Measurements from ENCODE around the gene ENOPH1. TPM values are rescaled to one million over a fixed set of nuclear protein-coding genes. Genes with fewer than 3 reads are reported as not detected.

The ENOPH1 gene
- total RNA-seq, 1 experiment from 2014 or later = 22.3 TPM

- ChIA-PET POLR2A (ENCODE audit: unreplicated experiment) (interaction anchor here (0.6 kb wide), 1 partner anchor 337 kb away, joined by 7 read pairs; no protein-coding TSS in a partner anchor), CTCF (interaction anchor here (0.6 to 1.1 kb wide), 10 partner anchors 11 to 1171 kb away, joined by 3 to 18 read pairs (median 6); partner anchors contain the start of gene SCD5)
- Histone ChIP-seq H3K36me3 (ENCODE audit: low read depth) (no peaks in the 10 kb centered on the region), H3K27ac (no peak overlapping the region), H3K9me2 (ENCODE audit: insufficient read depth) (no peaks in the 10 kb centered on the region), H4K20me1 (ENCODE audit: insufficient read depth) (no peaks in the 10 kb centered on the region), H3K4me2 (no peak overlapping the region), H3K9me3 (ENCODE audit: insufficient read depth, low read depth) (no peaks in the 10 kb centered on the region), H3F3A (ENCODE audit: insufficient read depth, low read depth) (peaks cover 14% of the 10 kb centered on the region; the same call in 1 of the 2 replicates), H3K27me3 (ENCODE audit: insufficient read depth, low read depth) (no peaks in the 10 kb centered on the region), H2AFZ (no peak overlapping the region), H3K4me3 (no peak overlapping the region), H3K4me1 (replicated peaks; ENCODE audit: insufficient read depth) (no peaks in the 10 kb centered on the region), H3K79me2 (ENCODE audit: low read depth) (no peaks in the 10 kb centered on the region)
- DNase-seq = peak; percentile 51 to 74
- peak; percentile 65 for TF ChIP-seq CTCF (conservative IDR thresholded peaks at IDR 0.05)
- no peak for TF ChIP-seq EZH2 (IDR thresholded peaks at IDR 0.05; ENCODE audit: low read depth)
- BruUV-seq (replicated peaks) = no TSS peak
- intact Hi-C loops (cut with micrococcal nuclease; ENCODE audit: unreplicated experiment) = loop anchor here (5.0 to 10.0 kb wide), 5 partner anchors 102 to 802 kb away; partner anchors contain the start of gene TMEM150C
These were observed 32.0 kb downstream of the ENOPH1 start for GRCh38 chr4:82462415-82462831.

- Histone ChIP-seq H3K4me3 (no peak overlapping the region), H3K36me3 (ENCODE audit: low read depth) (no peaks in the 10 kb centered on the region), H3K27ac (no peak overlapping the region), H3K4me2 (no peak overlapping the region), H3K79me2 (ENCODE audit: low read depth) (no peaks in the 10 kb centered on the region), H3K9me3 (ENCODE audit: insufficient read depth, low read depth) (no peaks in the 10 kb centered on the region), H2AFZ (no peak overlapping the region), H3K4me1 (replicated peaks; ENCODE audit: insufficient read depth) (no peaks in the 10 kb centered on the region), H3K27me3 (ENCODE audit: insufficient read depth, low read depth) (no peaks in the 10 kb centered on the region), H3K9me2 (ENCODE audit: insufficient read depth) (no peaks in the 10 kb centered on the region), H4K20me1 (ENCODE audit: insufficient read depth) (no peaks in the 10 kb centered on the region), H3F3A (ENCODE audit: insufficient read depth, low read depth) (peaks cover 14% of the 10 kb centered on the region; the same call in 1 of the 2 replicates)
- ChIA-PET CTCF (interaction anchor here (1.1 kb wide), 1 partner anchor 259 kb away, joined by 13 read pairs; no protein-coding TSS in a partner anchor), POLR2A (ENCODE audit: unreplicated experiment) (no interaction called here)
- no peak for DNase-seq
- TF ChIP-seq EZH2 (IDR thresholded peaks at IDR 0.05; ENCODE audit: low read depth) (no peak), CTCF (conservative IDR thresholded peaks at IDR 0.05) (no peak)
- no TSS peak for BruUV-seq (replicated peaks)
- intact Hi-C loops (cut with micrococcal nuclease; ENCODE audit: unreplicated experiment) = loop anchor here (5.0 to 10.0 kb wide), 5 partner anchors 102 to 802 kb away; partner anchors contain the start of gene TMEM150C
These were observed 32.8 kb downstream of the ENOPH1 start for GRCh38 chr4:82463221-82463620.

- TF ChIP-seq EZH2 (IDR thresholded peaks at IDR 0.05; ENCODE audit: low read depth) (no peak), CTCF (conservative IDR thresholded peaks at IDR 0.05) (no peak)
- CTCF ChIA-PET = no interaction called here
These were observed 37.1 kb downstream of the ENOPH1 start for GRCh38 chr4:82467471-82467870.

More at GRCh38 chr4:82467471-82467870, 37.1 kb downstream of the ENOPH1 start:
- POLR2A ChIA-PET (ENCODE audit: unreplicated experiment) = no interaction called here
- H3K79me2 ChIP-seq (ENCODE audit: low read depth) = no peaks in the 10 kb centered on the region
- no peak overlapping the region for H3K4me2 ChIP-seq
- DNase-seq = no peak
- H2AFZ ChIP-seq = no peak overlapping the region
- no peaks in the 10 kb centered on the region for H4K20me1 ChIP-seq (ENCODE audit: insufficient read depth)
- H3K27ac ChIP-seq = no peak overlapping the region
- H3K9me2 ChIP-seq (ENCODE audit: insufficient read depth) = no peaks in the 10 kb centered on the region
- H3K4me1 ChIP-seq (replicated peaks; ENCODE audit: insufficient read depth) = no peaks in the 10 kb centered on the region
- intact Hi-C loops (cut with micrococcal nuclease; ENCODE audit: unreplicated experiment) = loop anchor here (10.0 kb wide), 4 partner anchors 97 to 797 kb away; partner anchors contain the start of gene TMEM150C
- no TSS peak for BruUV-seq (replicated peaks)
- H3K9me3 ChIP-seq (ENCODE audit: insufficient read depth, low read depth) = no peaks in the 10 kb centered on the region
- no peaks in the 10 kb centered on the region for H3K36me3 ChIP-seq (ENCODE audit: low read depth)
- H3K27me3 ChIP-seq (ENCODE audit: insufficient read depth, low read depth) = no peaks in the 10 kb centered on the region
- no peaks in the 10 kb centered on the region for H3F3A ChIP-seq (ENCODE audit: insufficient read depth, low read depth)
- H3K4me3 ChIP-seq = no peak overlapping the region
